NCI-H1105 treated with DMSO at 0.1 percent for 48 hours (cell line): ENCODE data around the gene ZC3HAV1.
"Not testable (repeated sequence)": the region's sequence is repeated elsewhere in the genome, so short reads cannot be mapped to it uniquely, and the experiment has no call there.

Experiments
- DNase-seq: peaks from one replicate; lab custom pipeline; 2025; lab: John Stamatoyannopoulos, UW

ZC3HAV1 gene

GRCh38 chr7:139086454-139086853, 23.1 kb downstream of the ZC3HAV1 start:
- no peak for DNase-seq

DNA sequence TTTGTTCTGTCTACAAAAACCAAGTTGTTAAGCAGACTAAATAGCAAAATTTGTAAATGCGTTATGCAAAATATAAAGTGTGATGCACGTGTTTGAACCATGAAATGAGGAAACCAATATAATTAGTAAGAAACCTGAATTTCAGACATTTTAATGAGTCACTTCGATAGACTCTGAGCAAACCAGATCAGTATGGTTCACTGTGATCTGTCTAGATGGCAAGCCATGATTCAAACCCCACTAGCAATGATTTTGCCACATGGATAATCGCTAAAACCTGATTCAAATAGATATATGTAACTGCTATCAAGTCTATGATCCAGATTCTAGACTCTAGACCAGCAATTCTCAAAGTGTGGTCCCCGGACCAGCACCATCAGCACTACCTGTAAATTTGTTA, 24.8 kb downstream of the ZC3HAV1 start:
- DNase-seq: no peak

DNA sequence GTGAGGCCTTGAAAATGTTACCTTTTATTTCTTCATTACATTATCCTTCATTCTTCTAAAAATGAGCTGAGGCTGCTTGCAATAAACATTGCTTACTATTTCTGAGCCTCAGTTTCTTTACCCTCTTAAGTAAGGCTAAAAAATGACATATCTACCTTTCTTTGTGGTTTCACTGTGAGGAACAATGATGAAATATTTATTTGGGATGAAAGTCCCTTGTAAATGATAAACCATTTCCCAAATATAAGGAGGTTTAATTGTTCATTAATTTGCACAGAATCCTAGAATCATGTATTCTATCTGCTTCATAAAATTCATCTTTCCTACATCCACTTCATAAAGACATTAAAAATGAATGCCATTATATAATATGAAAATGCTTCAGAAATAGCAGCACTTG, 27.9 kb downstream of the ZC3HAV1 start:
- no peak for DNase-seq

- DNase-seq: no peak
These were observed 28.6 kb downstream of the ZC3HAV1 start for GRCh38 chr7:139080905-139081304.

GRCh38 chr7:139079861-139080260, 29.7 kb downstream of the ZC3HAV1 start:
- no peak for DNase-seq

DNA sequence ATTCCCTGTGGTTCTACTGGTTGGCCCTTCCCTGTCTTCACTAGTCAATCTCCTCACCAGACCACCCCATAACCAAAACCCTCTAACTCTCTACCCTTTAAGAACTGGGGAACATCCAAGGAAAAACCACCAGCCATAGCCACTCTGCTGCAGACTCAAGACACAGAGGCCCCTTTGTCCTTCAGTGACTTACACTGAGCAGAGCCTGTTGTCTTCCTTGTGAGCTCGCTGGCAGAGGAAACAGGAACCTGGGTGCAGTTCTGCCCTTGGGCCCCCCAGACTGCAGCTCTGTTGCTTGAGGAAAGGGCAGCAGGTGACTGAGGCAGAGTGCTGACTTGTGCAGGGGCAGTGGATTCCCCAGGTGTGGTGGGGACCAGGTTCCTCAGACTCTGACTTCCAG, 30.6 kb downstream of the ZC3HAV1 start:
- DNase-seq: no peak

GRCh38 chr7:139078399-139078798, 31.1 kb downstream of the ZC3HAV1 start:
- DNase-seq: no peak

- not testable (repeated sequence) for DNase-seq
These were observed 31.8 kb downstream of the ZC3HAV1 start for GRCh38 chr7:139077706-139078105.

GRCh38 chr7:139075871-139076686, 33.4 kb downstream of the ZC3HAV1 start:
- no peak for DNase-seq

GRCh38 chr7:139075031-139075652, 34.4 kb downstream of the ZC3HAV1 start:
- peak; percentile 68 for DNase-seq

DNA sequence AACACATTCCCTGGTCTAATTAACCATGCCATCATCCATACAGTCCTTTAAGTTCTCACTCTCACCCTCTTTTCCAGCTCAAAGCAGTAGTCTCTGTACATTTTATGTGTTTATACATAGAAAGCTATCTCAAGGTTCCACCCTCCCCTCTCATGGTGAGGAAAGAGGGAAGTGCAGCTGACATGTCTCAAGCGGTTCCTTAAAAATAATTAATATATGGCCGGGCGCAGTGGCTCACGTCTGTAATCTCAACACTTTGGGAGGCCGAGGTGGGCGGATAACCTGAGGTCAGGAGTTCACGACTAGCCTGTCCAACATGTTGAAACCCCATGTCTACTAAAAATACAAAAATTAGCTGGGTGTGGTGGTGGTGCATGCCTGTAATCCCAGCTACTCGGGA, 36.7 kb downstream of the ZC3HAV1 start:
- no peak for DNase-seq

GRCh38 chr7:139071680-139072079, 37.8 kb downstream of the ZC3HAV1 start:
- DNase-seq: no peak

DNA sequence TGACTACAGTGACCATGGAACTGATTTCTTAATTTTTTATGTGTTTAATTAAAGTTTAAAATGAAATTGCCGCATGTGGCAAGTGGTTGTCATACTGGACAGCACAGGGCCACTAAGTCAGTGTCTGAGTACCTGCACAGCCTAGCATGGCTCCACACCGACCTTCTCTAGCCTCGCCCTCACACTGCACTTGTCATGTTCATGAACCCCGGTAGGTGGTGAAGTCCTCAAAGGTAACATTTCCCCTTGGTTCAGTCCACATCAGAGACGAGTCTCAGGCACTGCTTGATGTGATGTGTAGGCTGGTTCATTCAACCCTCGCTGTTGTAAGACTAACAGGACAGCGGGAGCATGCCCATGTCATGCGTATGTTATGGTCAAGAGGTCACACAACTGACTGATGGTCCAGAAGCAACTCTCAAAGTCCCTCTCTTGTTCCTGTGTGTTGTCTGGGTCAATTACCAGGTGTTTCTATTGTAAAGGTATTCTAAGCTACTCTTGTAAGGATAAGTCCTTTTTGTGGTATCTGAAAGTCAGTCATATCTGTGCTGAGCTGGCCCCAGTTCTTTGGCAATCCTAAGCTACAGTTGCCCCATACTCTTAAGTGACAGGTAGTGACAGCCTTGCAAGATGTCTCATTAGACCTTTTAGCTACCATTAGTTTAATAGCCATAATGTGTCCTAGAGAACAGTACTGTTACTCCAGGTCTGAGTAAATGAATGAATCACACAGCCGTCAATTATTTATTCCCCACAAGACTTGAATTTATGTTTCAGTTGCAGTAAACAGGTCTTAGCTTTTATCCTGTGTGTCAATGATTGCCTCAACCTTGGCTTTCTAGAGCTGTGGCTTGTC, 40.7 kb downstream of the ZC3HAV1 start:
- no peak for DNase-seq

DNA sequence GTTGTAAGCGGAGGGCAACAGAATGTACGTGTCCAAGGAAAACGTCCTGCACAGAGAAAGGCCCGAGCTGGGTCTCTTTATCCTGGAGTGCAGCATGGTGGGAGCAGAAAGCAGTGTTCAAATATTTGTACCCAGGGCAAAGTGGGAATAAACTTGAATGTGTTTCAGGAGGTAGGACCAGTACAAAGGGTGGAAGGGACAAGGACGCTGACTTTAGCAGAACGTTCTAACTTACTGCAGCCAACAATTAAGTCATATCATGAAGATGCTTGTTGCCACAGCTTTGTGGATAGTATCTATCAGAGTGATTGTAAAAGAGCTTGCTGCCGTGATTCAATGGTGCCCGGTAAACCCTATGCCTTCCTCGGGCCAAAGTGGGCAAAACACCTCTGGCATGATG, 43.2 kb downstream of the ZC3HAV1 start:
- DNase-seq: no peak

GRCh38 chr7:139065323-139065722, 44.2 kb downstream of the ZC3HAV1 start:
- no peak for DNase-seq

DNA sequence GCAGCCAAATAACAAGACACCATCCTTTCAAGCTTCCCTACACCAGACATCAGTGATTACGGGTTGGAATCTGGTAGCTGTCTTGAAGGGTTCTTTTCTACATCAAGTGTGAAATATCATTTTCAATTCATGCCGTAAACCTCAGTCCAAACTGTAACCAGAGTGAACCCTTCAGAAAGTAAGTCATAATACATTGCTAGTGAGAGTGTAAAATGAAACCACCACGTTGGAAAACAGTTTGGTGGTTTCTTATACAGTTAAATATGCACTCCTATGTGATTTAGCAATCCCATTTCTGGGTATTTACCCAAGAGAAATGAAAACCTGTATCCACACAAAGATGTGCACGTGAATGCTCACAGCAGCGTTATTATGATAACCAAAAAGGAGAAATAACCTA, 48.1 kb downstream of the ZC3HAV1 start:
- DNase-seq: no peak

GRCh38 chr7:139060695-139061237, 48.8 kb downstream of the ZC3HAV1 start:
- DNase-seq: no peak

DNA sequence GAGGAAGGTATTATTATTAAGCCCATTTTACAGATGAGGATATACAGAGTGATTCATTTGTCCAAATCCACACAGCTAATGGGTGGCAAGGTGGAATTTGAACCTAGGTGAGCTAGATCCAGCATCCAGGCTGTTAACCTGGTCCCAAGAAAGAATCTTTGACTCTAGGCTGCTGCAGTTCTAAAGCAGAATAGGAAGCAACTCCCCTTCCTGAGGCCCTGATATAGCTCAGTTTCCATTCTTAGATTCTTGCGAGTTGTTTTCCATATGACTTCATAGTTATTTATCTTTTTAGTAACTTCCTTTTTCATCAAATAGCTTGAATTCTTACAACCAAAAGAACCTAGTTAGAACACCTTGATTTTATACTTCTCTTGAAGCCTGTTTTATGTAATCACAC, 49.6 kb downstream of the ZC3HAV1 start:
- DNase-seq: no peak

DNA sequence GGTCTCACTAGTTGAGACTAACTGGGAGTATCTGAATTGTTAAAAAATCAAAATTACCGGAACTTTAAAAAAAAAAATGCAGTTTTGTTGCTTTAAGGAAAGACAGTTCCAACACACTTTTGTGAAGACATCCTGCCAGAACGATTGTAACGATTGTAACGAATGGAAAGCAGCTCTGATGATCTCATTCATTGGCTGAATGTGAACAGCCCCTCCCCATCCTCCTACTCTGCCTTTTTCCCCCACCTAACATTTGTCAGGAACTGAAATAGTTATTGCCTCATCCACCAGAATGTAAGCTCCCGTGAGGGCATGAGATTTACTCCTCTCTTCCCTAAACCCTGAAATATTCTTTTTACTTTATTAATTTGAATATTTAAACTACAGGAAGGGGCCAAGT, 50.6 kb downstream of the ZC3HAV1 start:
- no peak for DNase-seq

DNA sequence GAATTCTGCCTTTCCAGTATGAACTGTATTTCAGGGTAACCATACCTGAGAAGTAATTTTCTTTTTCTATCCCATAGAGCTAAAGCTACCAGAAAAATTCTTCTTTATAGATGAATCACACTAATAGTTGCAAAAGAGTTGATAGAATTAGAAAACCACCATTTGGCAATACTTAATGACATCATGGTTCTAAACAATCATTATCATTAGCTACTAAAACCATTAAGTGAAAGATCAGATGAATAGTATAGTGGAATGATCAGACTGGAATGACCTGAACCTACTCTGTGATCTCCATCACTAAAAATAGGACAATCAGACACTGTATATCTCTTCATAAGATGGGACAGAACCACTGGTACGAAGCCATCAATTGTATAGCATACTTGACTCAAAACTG, 53.8 kb downstream of the ZC3HAV1 start:
- no peak for DNase-seq

DNA sequence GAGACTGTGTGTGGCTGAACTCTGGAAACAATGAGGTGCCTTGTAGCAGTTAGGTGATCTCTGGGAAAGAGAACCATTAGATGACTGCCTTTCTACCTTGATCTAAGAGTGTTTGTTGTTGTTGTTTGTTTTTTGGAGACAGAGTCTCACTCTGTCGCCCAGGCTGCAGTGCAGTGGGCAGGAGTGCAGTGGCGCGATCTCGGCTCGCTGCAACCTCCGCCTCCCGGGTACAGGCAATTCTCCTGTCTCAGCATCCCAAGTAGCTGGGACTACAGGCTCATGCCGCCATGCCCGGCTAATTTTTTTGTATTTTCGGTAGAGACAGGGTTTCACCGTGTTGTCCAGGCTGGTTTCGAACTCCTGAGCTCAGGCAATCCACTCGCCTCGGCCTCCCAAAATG, 54.9 kb downstream of the ZC3HAV1 start:
- not testable (repeated sequence) for DNase-seq

DNA sequence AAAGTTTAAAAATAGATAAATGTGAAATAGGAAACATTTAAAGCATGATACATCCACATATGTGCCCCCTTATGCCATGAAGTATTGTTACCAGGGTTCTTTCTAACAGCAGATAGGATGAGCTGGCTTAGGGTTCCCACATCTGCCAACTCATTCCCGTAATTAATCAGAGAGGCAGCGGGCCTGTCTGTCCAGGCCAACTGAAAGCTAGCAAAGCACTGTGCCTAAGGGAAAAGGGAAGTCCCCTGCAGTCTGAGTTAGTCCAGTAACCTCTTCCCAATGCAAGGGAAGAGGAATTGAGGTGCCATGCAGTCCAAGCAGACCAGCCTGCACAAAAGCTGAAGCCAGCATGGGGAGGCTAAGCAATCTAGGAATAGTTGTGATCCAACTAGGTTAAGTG, 55.4 kb downstream of the ZC3HAV1 start:
- DNase-seq: no peak

DNA sequence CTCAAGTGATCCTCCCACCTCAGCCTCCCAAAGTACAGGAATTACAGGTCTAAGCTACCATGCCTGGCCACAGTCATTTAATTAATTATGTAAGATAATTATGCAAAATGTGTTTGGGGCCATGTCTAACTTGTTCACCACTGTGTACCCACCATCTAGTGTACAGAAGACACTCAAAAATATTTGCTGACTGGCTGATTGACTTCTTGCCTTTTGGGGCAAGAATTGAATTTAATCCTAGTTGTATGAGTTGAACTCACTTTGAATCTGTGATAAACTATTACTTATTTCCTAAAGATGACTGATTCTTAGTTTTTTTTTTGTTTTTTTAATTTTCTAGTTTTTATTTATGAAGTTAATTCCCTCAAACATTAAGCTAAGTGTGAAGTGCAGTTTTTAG, 57.9 kb downstream of the ZC3HAV1 start:
- no peak for DNase-seq
